Measurements from ENCODE around the gene ZSCAN31. TPM values are rescaled to one million over a fixed set of nuclear protein-coding genes. Genes with fewer than 3 reads are reported as not detected.

ZSCAN31 gene
- polyA plus RNA-seq, 4 donors, result 9.1 to 11.0 (median 10.5) TPM

- DNase-seq (ENCODE audit: low read depth in 4 of 4, low spot score in 3 of 4), result no peak
Observed at GRCh38 chr6:28353981-28354676, 18.2 kb upstream of the ZSCAN31 start.

- DNase-seq (ENCODE audit: low read depth in 4 of 4, low spot score in 3 of 4), result no peak
Observed at GRCh38 chr6:28353356-28353755, 17.4 kb upstream of the ZSCAN31 start.

GRCh38 chr6:28351493-28351925 is 15.6 kb upstream of the ZSCAN31 start:
- no peak for DNase-seq (ENCODE audit: low read depth in 4 of 4, low spot score in 3 of 4)

- DNase-seq (ENCODE audit: low read depth in 4 of 4, low spot score in 3 of 4), result no peak
Observed at GRCh38 chr6:28351087-28351486, 15.1 kb upstream of the ZSCAN31 start.

GRCh38 chr6:28349892-28350737 is 14.2 kb upstream of the ZSCAN31 start, which contains the start of gene ZKSCAN3:
TSS of gene ZKSCAN3 (plus strand) at chr6:28349947. CDS start at chr6:28359587, 9,640 bp downstream.
- DNase-seq (ENCODE audit: low read depth in 4 of 4, low spot score in 3 of 4), result peak in 3 of 4 donors; percentile 70 to 82 (median 79)

- no peak for DNase-seq (ENCODE audit: low read depth in 4 of 4, low spot score in 3 of 4)
Observed at GRCh38 chr6:28349344-28349891, 13.5 kb upstream of the ZSCAN31 start.

GRCh38 chr6:28347119-28347518 is 11.2 kb upstream of the ZSCAN31 start:
- no peak for DNase-seq (ENCODE audit: low read depth in 4 of 4, low spot score in 3 of 4)

- no peak for DNase-seq (ENCODE audit: low read depth in 4 of 4, low spot score in 3 of 4)
Observed at GRCh38 chr6:28345201-28345600, 9.3 kb upstream of the ZSCAN31 start.

- DNase-seq (ENCODE audit: low read depth in 4 of 4, low spot score in 3 of 4), result no peak
Observed at GRCh38 chr6:28343898-28344677, 8.1 kb upstream of the ZSCAN31 start.

GRCh38 chr6:28340310-28341095 is 4.6 kb upstream of the ZSCAN31 start:
- DNase-seq (ENCODE audit: low read depth in 4 of 4, low spot score in 3 of 4), result no peak

- peak in 1 of 4 donors; percentile 10 for DNase-seq (ENCODE audit: low read depth in 4 of 4, low spot score in 3 of 4)
Observed at GRCh38 chr6:28337121-28337520, 1.2 kb upstream of the ZSCAN31 start.

GRCh38 chr6:28336284-28337120 is 554 bp upstream of the ZSCAN31 start:
- peak in 3 of 4 donors; percentile 71 to 75 (median 74) for DNase-seq (ENCODE audit: low read depth in 4 of 4, low spot score in 3 of 4)

GRCh38 chr6:28335040-28335563 is 846 bp downstream of the ZSCAN31 start:
- DNase-seq (ENCODE audit: low read depth in 4 of 4, low spot score in 3 of 4), result peak in 1 of 4 donors; percentile 10

GRCh38 chr6:28334286-28335039 is 1.5 kb downstream of the ZSCAN31 start:
- peak in 1 of 4 donors; percentile 11 for DNase-seq (ENCODE audit: low read depth in 4 of 4, low spot score in 3 of 4)

- DNase-seq (ENCODE audit: low read depth in 4 of 4, low spot score in 3 of 4), result no peak
Observed at GRCh38 chr6:28333599-28334018, 2.3 kb downstream of the ZSCAN31 start.

- DNase-seq (ENCODE audit: low read depth in 4 of 4, low spot score in 3 of 4), result no peak
Observed at GRCh38 chr6:28333047-28333446, 2.9 kb downstream of the ZSCAN31 start.

- no peak for DNase-seq (ENCODE audit: low read depth in 4 of 4, low spot score in 3 of 4)
Observed at GRCh38 chr6:28330041-28330440, 5.9 kb downstream of the ZSCAN31 start.

Data from left renal pelvis (tissue), 4 donors.